NCI-H2029 (cell line): Measurements from ENCODE around the gene TLR9.

Experiments used
- DNase-seq: peaks from one replicate; lab custom pipeline; 2025; lab: John Stamatoyannopoulos, UW

The TLR9 gene

DNA sequence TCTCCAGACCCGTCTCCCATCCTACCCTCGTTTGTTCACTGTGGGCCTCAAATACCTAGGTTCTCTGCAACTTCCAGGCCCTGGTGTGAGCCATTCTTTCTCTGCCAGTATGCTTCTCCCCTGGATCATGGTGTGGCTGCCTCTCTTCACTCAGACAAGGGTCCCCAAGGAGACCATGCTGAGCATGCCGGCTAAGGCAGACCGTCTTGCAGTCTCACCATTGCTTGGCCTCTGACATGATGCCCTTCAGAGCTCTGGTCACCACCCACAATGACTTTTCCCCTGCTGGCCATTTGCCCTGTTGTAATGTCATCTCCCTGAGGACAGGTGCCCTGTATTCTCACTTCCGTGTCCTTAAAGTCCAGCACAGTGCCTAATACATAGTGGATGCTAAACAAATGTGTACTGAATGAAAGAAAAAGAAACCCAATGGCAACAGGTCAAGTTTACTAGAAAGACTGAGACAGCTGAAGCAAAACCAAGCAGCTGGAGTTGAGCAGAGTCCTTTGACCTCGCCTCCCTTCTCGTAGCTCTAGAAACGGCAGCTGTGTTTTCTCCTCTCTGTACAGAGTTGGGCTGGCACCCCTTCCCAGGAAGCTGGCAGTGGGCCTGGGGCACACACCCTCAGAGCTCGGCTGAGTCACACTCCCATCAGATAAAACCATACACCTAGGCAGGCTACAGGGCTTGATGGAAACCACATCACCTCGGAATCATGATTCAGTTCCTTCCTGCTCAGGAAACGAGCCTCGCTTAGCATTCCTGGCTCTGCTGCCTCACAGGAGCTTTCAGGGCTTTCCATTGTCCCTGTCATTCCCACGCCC, 8.6 kb downstream of the TLR9 start:
- DNase-seq, result peak; percentile 75

DNA sequence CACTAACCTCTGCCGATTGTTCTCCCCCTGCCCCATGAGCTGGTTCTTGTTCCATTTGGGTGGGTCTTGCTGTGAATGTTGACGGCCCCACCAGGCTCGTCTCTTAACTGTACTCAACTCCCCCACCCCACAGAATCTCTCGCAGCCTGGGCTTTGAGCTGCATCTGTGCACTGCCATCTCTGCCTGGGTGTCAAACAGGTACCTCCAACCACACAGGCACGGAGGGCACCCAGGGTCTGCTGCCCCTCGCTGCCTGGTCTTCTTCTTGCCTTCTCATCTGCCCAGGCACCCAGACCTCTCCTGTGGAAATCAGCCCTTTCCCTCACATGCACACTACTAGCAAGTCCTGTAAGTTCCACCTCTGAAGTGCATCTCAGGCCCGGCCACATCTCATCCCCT, 10.1 kb downstream of the TLR9 start:
- no peak for DNase-seq

DNA sequence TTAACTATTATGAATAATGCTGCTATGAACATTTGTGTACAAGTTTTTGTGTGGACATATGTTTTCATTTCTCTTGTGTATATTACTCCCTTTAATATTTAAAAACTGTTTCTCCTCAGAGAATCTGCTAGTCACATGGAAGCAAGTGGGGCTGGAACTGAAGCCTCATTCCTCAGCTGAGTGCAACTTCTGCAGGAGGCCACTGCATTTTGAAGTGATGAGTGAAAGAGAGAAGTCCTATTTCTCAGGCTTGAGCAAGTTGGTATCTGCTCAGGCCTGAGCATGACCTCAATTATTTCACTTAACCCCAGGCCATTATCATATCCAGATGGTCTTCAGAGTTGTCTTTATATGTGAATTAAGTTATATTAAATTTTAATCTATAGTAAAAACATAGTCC, 11.5 kb downstream of the TLR9 start:
- no peak for DNase-seq

DNA sequence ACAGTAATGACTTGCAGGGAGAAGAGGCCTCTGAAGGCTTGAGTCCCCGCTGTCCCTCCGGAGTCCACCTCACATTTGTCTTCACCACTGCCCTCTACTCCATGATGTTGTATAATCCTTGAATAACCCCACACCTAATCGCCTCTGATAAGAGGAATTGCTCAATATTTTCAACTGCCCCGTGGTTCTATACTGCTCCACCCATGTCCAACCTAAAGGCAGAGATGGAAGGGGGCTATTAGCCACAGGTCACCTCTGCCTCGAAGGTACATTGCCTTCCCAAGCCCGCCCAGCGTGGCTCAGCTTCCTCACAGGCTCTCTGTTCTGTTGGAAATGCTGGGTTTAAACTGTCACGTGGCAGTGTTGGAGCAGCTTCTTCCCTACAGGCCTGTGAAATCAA, 12.4 kb downstream of the TLR9 start:
- no peak for DNase-seq

DNA sequence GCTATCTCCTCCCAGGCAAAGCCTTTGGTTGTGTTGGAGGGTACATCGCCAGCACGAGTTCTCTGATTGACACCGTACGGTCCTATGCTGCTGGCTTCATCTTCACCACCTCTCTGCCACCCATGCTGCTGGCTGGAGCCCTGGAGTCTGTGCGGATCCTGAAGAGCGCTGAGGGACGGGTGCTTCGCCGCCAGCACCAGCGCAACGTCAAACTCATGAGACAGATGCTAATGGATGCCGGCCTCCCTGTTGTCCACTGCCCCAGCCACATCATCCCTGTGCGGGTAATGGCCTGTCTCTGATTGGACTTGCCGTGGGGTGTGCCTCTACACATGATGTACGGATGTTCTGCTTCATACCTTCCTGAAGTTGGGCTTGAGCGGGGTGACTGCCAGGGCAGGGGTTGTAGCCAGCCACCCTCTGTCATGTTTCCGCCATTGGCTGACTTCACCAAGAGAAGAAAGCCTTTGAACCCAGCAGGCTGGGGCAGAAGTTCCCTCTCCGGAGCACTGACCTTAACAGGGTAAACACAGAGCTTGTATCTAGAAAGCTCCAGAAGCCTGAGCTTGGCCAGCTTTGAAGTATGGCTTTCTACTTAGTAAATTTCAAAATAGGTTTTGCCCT, 14.1 kb downstream of the TLR9 start:
- no peak for DNase-seq

DNA sequence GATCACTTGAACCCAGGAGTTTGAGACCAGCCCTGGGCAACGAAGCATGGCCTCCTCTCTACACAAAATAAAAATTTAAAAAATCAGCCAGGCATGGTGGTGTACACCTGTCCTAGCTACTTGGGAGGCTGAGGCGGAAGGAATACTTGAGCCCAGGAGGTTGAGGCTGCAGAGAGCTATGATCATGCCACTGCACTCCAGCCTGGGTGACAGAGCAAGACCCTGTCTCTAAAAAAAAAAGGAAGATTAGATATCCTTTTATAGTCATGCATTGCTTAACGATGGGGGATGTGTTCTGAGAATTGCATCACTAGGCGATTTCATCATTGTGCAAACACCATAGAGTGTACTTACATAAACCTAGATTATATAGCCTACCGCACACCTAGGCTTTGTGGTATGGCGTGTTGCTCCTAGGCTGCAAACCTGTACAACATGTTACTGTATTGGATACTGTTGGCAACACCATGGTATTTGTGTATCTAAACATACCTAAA, 14.8 kb downstream of the TLR9 start:
- peak; percentile 31 for DNase-seq

DNA sequence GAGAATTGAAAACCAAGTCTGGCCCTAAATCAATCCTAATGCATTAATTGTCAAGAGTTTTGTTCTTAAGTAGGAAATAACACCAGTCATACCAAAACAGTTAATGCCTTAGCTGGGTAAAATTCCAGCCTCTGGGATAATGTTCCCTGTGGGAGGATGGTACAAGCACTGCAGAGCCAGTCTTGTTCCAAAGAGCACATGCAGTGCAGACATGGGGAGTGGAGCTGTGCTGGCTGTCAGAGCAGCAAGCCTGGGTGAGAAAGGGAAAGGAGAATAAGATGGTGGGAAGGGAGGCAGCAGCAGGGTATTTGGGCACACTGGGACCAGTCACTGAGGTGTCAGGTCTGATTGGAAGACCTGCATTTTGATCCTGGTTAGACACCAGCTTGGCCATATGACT, 15.4 kb downstream of the TLR9 start:
- no peak for DNase-seq

DNA sequence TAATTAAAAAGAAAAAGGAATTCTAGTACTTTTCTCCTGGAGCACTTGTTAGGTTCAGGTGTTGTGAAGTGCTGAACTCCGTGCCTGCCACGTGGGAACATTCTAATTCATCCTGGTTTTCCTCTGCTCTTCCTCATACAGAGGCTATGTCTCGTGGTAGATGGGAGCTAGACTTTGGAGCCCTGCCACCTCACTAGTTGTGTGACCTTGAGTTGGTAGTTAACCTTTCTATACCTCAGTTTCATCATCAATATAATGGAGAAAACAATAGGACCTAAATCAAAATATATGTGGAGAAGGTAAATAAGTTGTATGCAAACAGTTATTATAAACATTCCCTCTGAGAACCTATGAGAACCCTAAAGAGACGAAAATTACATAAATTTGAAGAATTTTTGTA, 16.9 kb downstream of the TLR9 start:
- DNase-seq, result no peak

DNA sequence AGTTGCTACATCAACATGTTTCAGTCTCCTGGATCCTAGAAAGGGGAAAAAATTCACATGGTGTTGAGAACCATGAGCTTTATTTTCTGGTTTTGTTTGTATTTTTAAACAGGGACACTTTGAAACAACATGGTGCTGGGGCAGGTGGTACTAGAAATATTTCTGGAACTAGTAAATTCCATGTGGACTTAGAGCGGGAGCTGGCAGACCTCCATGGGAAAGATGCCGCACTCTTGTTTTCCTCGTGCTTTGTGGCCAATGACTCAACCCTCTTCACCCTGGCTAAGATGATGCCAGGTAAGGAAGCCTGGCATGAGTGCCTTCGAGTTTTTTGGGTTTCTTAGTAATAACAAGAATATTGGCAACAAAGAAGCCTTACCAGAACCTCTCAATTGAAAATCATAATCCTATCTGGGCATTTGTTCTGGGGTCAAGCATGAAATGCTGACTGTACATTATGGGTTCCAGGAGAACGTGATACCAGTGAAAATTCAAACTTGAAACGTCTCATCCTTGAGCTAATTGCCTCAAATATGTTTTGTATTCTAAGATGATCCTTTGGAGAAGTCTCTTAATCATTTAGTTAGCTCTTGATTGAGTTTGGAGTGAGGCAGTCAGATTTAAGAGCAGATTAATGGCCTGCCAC, 19.6 kb downstream of the TLR9 start:
- no peak for DNase-seq

DNA sequence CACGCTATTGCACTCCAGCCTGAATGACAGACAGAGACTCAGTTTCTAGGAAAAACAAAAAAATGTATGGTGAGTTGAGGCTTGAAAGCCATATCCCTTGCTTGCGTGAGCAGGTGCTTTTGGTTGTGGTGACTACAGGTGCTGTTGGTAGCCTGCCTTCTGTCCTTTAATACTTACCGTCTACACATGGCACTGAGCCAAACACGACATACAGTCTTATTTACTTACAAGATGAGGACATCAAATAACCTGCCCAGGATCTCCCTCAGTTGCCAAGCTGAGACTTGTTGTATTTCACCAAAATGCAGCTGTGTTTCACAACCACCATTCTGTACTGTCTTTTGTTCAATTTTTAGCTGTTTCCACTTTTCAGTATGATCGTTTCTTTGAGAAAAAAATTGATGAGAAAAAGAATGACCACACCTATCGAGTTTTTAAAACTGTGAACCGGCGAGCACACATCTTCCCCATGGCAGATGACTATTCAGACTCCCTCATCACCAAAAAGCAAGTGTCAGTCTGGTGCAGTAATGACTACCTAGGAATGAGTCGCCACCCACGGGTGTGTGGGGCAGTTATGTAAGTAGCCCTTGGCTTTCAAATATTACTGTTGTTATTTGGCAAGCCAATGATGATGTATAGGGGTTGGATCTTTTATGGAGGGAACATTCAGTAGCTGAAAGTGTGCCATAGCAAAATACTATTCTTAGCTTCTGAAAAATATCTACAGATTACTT, 20.9 kb downstream of the TLR9 start:
- DNase-seq, result peak; percentile 85

DNA sequence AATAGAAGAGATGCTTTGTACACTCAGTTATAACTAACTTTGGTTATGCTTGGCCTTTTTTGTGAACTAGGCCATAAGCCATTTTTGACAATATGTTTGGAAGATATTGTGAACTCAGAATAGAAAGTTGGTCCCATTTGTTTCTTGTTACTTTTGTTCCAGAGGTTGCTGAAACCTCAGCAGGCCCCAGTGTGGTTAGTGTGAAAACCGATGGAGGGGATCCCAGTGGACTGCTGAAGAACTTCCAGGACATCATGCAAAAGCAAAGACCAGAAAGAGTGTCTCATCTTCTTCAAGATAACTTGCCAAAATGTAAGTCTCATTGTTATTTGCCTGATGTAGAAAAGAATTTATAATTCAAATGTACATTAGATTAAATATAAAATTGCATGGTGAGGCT, 21.7 kb downstream of the TLR9 start:
- DNase-seq, result no peak

DNA sequence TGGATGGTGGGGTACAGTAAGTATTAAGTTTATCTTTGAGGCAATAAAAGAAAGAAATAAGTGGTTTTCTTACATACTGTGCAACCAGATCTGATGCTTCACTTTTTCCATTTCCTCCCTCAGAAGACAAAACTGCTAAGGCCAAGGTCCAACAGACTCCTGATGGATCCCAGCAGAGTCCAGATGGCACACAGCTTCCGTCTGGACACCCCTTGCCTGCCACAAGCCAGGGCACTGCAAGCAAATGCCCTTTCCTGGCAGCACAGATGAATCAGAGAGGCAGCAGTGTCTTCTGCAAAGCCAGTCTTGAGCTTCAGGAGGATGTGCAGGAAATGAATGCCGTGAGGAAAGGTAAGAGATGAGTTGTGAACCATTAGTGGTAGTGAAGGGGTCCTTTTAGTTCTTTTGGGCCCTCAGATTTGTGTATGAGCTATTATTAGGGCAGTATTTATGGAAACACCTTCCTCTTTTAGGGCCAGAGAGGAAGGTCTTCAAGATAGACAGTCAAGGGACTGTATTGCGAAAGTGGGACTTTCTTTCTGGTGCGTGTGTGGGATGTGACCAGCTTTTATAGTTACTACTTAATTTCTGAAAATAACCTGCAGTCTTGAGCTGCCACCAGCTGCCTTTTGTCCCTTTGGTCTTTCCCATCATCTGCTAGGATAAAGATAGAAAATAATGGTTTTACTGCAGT, 22.9 kb downstream of the TLR9 start:
- DNase-seq, result no peak

DNA sequence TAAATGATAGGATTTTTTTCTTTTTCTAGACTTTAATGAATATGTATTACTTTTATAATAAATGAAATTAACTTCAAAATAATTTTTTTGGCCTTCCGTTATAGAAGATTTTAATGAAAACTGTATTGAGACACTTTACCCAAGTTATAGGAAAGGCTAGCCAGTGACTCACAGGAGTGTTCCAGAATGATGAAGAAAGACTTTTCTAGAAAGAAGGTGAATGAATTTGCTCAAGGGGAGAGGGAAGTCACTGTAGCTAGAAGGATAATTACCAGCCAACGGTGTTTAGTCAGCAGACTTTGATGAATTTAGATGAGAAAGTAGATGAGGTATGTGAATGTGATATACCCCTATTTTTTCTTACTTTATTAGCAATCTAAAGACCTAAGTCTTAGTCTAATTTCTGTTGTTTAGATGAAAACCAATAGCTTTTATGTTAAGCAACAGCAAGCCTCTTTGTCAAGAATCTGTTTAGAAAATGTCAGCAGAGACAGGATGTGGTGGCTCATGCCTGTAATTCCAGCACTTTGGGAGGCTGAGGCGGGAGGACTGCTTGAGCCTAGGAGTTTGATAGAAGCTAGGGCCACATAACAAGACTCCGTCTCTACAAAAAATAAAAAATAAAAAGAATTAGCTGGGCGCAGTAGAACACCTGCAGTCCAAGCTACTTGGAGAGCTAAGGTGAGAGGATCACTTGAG, 24.3 kb downstream of the TLR9 start:
- no peak for DNase-seq

DNA sequence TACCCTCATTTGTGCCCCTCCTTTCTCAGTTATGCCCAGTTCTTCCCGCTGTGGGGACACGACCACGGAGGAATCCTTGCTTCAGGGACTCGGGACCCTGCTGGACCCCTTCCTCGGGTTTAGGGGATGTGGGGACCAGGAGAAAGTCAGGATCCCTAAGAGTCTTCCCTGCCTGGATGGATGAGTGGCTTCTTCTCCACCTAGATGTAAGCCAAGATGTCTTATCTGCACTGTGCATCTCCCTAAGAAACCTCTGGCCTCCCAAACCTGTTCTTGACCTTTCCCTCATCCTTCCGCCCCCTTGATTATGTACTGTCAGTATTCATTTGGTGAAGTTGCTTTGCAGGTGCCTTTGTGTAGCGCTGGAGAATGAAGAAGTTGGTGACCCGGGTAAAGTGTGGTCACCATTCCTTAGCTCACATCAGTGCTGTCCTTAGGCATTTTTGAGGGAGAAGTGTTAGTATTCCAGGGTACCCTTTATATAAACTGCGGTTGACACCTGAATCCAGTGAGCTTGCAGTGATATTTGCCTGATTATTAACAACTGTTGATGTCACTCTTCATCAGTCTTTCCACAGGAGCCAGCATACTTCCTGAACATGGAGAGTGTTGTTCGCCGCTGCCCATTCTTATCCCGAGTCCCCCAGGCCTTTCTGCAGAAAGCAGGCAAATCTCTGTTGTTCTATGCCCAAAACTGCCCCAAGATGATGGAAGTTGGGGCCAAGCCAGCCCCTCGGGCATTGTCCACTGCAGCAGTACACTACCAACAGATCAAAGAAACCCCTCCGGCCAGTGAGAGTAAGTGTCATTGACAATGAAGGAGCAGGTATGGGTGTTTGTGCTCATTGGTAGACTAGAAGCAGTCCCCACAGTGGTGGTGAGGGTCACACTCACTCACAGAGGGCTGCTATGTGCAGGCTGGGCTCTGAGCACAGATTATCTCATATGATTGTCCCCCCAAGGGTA, 26.5 kb downstream of the TLR9 start:
- DNase-seq, result no peak

DNA sequence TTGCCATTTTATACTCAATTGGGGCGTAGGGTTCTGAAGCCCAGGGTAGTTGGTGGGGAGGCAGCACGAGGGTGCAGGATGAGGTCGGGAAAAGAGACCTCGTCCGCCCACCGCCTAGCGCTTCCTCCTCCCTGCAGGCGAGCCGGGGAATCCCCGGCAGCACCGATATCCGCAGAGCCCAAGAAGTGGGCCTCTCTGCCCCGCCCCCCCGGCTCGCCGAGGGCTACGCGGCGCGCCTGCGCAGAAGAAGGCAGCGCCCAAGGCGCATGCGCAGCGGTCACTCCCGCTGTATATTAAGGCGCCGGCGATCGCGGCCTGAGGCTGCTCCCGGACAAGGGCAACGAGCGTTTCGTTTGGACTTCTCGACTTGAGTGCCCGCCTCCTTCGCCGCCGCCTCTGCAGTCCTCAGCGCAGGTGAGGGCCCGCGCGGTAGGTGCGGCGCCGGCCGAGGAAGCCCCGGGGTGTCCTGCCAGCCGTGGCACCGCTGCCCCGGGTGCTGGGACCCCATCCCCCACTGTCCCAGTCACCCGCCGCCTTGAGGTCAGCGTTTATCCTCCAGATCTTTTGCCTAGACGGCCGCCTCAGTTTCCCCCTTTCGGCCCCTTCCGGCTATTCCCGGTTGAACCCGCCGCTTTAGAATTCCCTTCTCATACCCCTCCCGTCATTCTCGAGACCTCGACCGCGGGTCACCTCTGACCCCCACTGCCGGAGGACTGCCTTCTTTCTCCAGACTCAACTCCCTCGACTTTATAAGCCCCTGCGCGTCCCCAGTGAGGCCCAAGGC, 27.4 kb downstream of the TLR9 start, which contains the start of gene ALAS1:
ALAS1 (plus strand) TSS at position 319 of the 784 bp plus-strand sequence. CDS start 1,082 bp downstream, outside the sequence.
- peak; percentile 71 for DNase-seq

DNA sequence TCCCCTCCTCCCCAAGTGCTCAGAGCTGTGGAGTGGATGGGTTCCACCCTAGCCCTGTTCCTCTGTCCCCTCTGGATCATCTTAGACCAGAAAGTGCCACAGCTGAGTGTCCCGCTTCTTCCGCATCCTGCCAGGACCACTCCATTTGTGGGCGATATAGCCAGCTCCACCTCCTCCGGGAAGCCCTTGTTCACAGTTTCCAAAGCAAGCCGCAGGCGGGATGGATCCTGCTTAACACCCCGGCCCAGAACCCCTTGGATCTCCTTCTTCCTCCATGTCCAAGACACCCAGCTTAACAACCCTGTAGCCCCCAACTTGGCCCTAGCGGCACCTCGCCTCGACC, 28.0 kb downstream of the TLR9 start:
- no peak for DNase-seq

DNA sequence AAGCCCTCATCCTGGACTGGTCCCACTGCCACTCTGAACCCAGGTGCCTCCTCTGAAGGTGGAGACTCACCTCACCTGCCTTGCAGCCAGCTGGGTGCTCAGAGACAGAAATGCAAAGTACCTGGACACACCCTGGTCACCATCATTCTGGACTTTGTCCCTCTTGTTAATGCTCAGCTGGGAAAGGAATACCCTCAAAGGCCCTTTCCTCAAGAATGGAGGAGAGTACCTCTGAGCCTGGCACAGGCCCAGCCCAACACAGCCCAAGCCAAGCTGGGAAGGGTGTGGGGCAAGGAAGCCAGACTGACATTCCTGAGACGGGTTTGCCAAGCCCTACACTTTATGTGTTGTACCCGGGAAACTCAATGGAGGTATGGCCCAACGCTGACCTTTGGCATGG, 28.5 kb downstream of the TLR9 start:
- DNase-seq, result no peak

DNA sequence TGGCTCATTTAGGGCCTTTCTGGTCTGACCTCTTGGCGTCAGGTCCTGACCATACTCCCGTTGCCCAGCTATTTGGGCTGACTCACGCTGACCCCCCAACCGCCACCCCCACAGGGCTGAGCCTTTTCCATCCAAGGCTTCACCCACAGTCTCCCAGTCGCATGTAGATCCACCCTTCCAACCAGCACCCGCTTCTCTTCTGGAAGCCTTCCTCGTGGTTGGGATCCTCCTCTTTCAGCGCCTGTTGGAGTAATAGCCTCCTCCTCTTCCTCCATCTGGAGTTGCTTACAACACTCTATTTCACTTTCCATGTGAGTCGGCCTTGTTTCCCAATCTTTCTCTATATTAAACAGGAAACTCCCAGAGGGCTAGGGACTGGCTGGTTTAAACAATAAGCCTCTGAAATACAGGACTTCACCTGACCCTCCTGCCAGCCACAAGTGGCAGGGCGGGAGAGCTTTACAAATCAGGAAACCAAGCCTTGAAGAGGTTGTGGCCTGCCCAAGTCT, 29.6 kb downstream of the TLR9 start:
- no peak for DNase-seq

DNA sequence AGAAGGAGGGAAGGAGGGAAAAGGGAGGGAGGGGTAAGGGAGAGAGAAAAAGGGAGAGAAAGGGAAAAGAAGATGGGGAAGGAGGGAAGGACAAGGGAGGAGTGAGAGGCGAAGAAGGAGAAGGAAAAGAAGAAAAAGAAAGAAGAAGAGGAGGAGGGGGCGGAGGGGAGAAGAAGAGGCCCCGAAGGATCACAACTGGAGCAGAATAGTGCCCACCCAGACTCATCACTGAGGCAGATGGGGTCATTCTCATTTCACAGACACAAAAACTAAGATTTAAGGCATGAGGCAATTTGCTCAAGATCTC, 30.2 kb downstream of the TLR9 start:
- no peak for DNase-seq
